ENCODE measurements around the gene FAM236C. TPM values are rescaled to one million over a fixed set of nuclear protein-coding genes. Genes with fewer than 3 reads are reported as not detected.

FAM236C gene
- total RNA-seq, 1 donor from 2014 or later: not detected

Other genes starting within 250 kb of the FAM236C start
- 18.1 TPM for gene PHKA1, start 198.3 kb upstream of the FAM236C start, total RNA-seq
- not detected for gene DMRTC1B, start 135.7 kb upstream of the FAM236C start, total RNA-seq
- gene FAM236B, start 130.0 kb upstream of the FAM236C start, total RNA-seq: not detected
- gene FAM236D, start 104.4 kb upstream of the FAM236C start, total RNA-seq: not detected
- gene FAM236A, start 25.6 kb downstream of the FAM236C start, total RNA-seq: not detected
- gene DMRTC1, start 31.2 kb downstream of the FAM236C start, total RNA-seq: not detected
- not detected for gene PABPC1L2B, start 90.3 kb downstream of the FAM236C start, total RNA-seq
- not detected for gene PABPC1L2A, start 166.9 kb downstream of the FAM236C start, total RNA-seq